Right cardiac atrium (tissue), 5 donors: ENCODE data around the gene ACIN1. TPM values are rescaled to one million over a fixed set of nuclear protein-coding genes. Genes with fewer than 3 reads are reported as not detected.
A peak's percentile ranks its signal among the peaks of the same experiment; 100 is the strongest.

Experiments used
- ATAC-seq, 2 donors: fragments of 200-7000 bp; cut with Tn5 transposase; one replicate each; pipeline versions ENCODE4 v1.8.0 to v1.9.1; 2020; ENCODE audit warnings: moderate library complexity in 2 of 2, mild to moderate bottlenecking in 1 of 2
- DNase-seq, 3 donors: peaks; one replicate each; pipeline ENCODE4 v3.0.0-alpha.2; 2020
- H3K27ac ChIP-seq: one replicate; pipeline ENCODE4 v1.5.1; 2013; ENCODE audit warnings: mild to moderate bottlenecking, low read length, control low read depth, moderate library complexity
- H3K27me3 ChIP-seq: one replicate; pipeline ENCODE4 v1.6.1; 2013; ENCODE audit not compliant: control insufficient read depth, insufficient read depth
- H3K4me1 ChIP-seq: one replicate; pipeline ENCODE4 v1.6.1; 2013; ENCODE audit warnings: low read length; ENCODE audit not compliant: control insufficient read depth, insufficient read depth
- H3K4me3 ChIP-seq: one replicate; pipeline ENCODE4 v1.5.1; 2013; ENCODE audit warnings: low read length, control low read depth
- H3K9me3 ChIP-seq: one replicate; pipeline ENCODE4 v1.6.1; 2013; ENCODE audit warnings: low read length; ENCODE audit not compliant: control insufficient read depth
- WGBS: extraction: QIAGEN DNeasy Blood & Tissue Kit; methylation state at CpG from one replicate; pipeline ENCODE4 v1.1.7; 2013; 5-methylcytosine and 5-hydroxymethylcytosine counted together
- intact Hi-C, 4 donors: fragments of 100-400 bp; cut with DNase I; formaldehyde crosslinking; loops; one replicate each; pipeline versions ENCODE4 v1.11.0 to v1.14.0; 2022 to 2023
- polyA plus RNA-seq: library from polyadenylated mRNA; stranded (reverse); fragments of 200-250 nt; gene quantifications from one replicate; pipeline ENCODE4 v1.2.3, GENCODE V29; 2013
- total RNA-seq, 4 donors: library from RNA; stranded (reverse); fragmentation: NEBNext Ultra II Directional; extraction: Animal tissue kit (Norgen Biotek cat#: 25700); gene quantifications; one replicate each; pipeline ENCODE4 v1.2.1, GENCODE V29; 2021
- donor health status: healthy with polysubstance abuse.
- donor health status: DM: no; HTN: yes; CAD: no.
- donor health status: DM: no; HTN: no; CAD: no.
- donor health status: DM: no; HTN: yes; CAD: no; lungs with severe emphysema.
- donor health status: DM: yes; HTN: yes; CAD: no.

The ACIN1 gene
- total and polyA plus RNA-seq, 5 donors, result 67.1 to 87.8 (median 83.3) TPM

DNA sequence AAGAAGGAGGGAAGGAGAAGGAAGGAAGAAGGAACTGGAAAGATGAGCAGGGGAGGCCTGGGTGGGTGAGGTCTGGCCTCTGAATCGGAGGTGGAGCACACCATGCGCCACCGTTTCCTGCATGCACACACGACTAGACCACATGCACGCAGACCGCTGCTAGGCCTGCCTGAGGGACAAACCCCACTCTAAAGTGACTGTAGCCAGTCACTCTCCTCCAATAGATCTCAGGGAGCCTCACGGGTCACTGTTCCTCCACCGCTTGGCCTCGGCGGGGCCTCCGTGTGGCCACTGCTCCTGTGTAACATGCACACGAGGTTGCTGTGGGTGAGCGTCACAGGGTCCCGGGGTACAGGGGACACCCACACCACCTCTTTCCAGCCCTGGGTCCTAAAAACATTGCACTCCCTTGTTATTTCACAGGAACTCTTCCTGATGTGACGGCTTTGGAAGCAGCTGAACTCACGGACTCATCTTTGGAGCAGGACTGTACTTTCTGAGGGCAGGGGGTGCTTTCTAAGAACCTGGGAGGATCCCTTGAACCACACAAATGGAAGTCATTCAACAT, 41.7 kb upstream of the ACIN1 start:
- intact Hi-C loops, result no loop called here
- H3K27me3 ChIP-seq, result no peaks in the 10 kb centered on the region
- ATAC-seq (peak; percentile 27), DNase-seq (no peak)
- H3K4me1 ChIP-seq, result no peaks in the 10 kb centered on the region
- H3K4me3 ChIP-seq, result no peak overlapping the region
- H3K9me3 ChIP-seq, result no peaks in the 10 kb centered on the region
- WGBS, result 75% methylated on average over 16 of the region's 16 CpGs
- H3K27ac ChIP-seq, result peak overlapping the region; percentile 5

GRCh38 chr14:23132970-23133369, 38.0 kb upstream of the ACIN1 start:
- Histone ChIP-seq H3K9me3 (no peaks in the 10 kb centered on the region), H3K4me3 (no peak overlapping the region), H3K27me3 (no peaks in the 10 kb centered on the region), H3K4me1 (no peaks in the 10 kb centered on the region), H3K27ac (no peak overlapping the region)
- no peak for DNase-seq
- intact Hi-C loops, result no loop called here
- ATAC-seq, result no peak
- WGBS, result 80% methylated on average over 8 of the region's 8 CpGs

DNA sequence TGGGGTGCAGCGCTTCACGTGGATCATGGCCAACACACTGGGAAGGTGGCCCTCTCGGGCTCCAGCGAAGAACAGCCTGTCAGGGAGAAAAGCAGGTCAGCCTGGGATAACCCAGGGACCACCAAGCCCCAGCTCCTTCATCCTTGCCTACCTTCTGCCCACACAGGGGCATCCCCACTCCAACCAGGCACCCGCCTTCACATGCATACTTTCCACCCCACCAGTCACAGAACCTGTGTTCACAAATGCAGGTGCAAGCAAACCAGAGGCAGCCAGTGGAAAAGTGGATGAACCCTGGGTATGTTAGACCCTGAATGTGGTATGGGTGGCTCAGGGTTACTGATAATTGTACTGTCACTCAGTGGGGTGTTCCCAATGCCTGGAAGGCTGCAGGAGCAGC, 36.5 kb upstream of the ACIN1 start:
- no peak for DNase-seq
- H3K27me3 ChIP-seq, result no peaks in the 10 kb centered on the region
- intact Hi-C loops, result no loop called here
- no peaks in the 10 kb centered on the region for H3K9me3 ChIP-seq
- H3K4me1 ChIP-seq, result no peaks in the 10 kb centered on the region
- no peak overlapping the region for H3K4me3 ChIP-seq
- ATAC-seq, result no peak
- no peak overlapping the region for H3K27ac ChIP-seq
- WGBS, result 75% methylated on average over 5 of the region's 5 CpGs

GRCh38 chr14:23130871-23131270, 35.9 kb upstream of the ACIN1 start:
- ATAC-seq (peak; percentile 40 to 60), DNase-seq (peak; percentile 47 to 74 (median 72))
- no peaks in the 10 kb centered on the region for H3K4me1 ChIP-seq
- H3K27me3 ChIP-seq, result no peaks in the 10 kb centered on the region
- no peak overlapping the region for H3K4me3 ChIP-seq
- H3K27ac ChIP-seq, result no peak overlapping the region
- 38% methylated on average over 3 of the region's 3 CpGs for WGBS
- intact Hi-C loops, result no loop called here
- no peaks in the 10 kb centered on the region for H3K9me3 ChIP-seq

DNA sequence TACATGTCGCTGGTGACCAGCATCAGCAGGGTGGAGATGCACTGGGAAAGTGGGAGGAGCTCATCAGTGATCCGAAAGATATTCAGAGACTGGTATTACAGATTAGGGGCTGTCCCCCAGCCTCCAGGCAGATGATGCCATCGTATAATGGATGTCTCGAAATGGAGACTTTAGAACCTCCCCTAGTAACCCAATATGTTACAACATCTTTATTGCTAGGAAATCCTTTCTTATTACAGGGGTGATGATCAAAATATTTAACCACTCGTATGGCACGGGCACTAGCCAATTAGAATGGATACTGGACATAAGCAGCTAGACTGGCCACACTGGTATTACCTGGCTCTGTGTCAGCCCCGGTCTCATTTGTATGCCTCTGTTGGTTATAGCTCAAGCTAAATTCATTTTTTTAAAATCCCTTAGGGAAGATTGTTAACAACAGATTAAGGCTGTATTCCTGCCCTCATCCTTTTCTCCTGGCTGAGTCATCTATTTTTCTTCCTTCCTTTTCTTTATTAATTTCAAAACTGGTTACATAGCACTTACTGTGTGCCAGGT, 34.9 kb upstream of the ACIN1 start:
- no peak overlapping the region for H3K27ac ChIP-seq
- no peaks in the 10 kb centered on the region for H3K4me1 ChIP-seq
- no peaks in the 10 kb centered on the region for H3K9me3 ChIP-seq
- no peak for ATAC-seq
- 90% methylated on average over 7 of the region's 7 CpGs for WGBS
- intact Hi-C loops, result loop anchor here in 1 of 4 donors (10.0 kb wide), 1 partner anchor 165 kb away; no protein-coding TSS in a partner anchor
- no peaks in the 10 kb centered on the region for H3K27me3 ChIP-seq
- H3K4me3 ChIP-seq, result no peak overlapping the region
- DNase-seq, result no peak

DNA sequence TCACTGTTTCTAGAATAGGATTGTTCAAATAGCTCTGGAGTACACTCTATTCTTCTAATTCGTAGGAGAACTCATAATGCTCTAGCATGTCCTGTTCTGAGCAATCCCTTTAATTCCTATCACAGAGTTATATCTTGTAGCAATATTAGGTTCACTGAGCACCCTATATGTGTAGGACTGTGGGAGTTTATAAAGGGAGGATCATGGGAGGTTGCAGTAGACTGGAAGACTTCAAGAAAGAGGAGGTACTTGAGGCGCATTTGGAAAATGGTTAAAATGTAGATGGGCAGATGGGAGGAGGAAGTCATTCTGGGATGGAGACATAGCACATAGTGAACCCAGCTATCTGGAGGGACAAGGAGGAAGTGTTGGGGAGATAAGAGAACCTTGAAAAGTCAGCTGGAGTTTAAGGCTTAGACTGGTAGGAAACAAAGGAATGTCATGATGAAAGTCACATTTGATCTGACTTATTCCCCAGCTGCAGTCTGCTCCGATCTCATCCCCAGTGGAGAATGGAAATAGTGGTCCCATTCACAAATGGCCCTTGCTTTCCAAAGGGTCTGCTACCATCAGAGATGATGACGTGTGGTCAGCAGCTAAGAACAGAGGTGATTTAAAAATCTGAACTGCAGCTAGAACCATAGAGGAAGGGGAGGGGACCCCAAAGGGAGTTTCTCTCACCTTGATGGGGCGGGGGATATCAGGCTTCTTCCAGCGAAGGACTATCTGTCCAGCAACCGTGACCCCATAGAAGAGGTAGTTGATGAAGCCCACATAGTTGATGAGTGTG, 34.2 kb upstream of the ACIN1 start:
- intact Hi-C loops, result loop anchor here in 1 of 4 donors (10.0 kb wide), 1 partner anchor 166 kb away; no protein-coding TSS in a partner anchor

GRCh38 chr14:23127861-23128260, 32.9 kb upstream of the ACIN1 start:
- WGBS, result 90% methylated on average over 3 of the region's 3 CpGs
- H3K4me1 ChIP-seq, result peaks cover 3% of the 10 kb centered on the region
- no peaks in the 10 kb centered on the region for H3K27me3 ChIP-seq
- no peak for ATAC-seq
- DNase-seq, result no peak
- H3K4me3 ChIP-seq, result no peak overlapping the region
- no peak overlapping the region for H3K27ac ChIP-seq
- H3K9me3 ChIP-seq, result no peaks in the 10 kb centered on the region
- intact Hi-C loops, result loop anchor here in 1 of 4 donors (10.0 kb wide), 1 partner anchor 167 kb away; no protein-coding TSS in a partner anchor

More for the DNA sequence above, 34.2 kb upstream of the ACIN1 start:
- no peak for DNase-seq
- WGBS, result 81% methylated on average over 7 of the region's 7 CpGs
- Histone ChIP-seq H3K4me1 (no peaks in the 10 kb centered on the region), H3K27me3 (no peaks in the 10 kb centered on the region), H3K9me3 (no peaks in the 10 kb centered on the region), H3K27ac (no peak overlapping the region), H3K4me3 (no peak overlapping the region)
- no peak for ATAC-seq

DNA sequence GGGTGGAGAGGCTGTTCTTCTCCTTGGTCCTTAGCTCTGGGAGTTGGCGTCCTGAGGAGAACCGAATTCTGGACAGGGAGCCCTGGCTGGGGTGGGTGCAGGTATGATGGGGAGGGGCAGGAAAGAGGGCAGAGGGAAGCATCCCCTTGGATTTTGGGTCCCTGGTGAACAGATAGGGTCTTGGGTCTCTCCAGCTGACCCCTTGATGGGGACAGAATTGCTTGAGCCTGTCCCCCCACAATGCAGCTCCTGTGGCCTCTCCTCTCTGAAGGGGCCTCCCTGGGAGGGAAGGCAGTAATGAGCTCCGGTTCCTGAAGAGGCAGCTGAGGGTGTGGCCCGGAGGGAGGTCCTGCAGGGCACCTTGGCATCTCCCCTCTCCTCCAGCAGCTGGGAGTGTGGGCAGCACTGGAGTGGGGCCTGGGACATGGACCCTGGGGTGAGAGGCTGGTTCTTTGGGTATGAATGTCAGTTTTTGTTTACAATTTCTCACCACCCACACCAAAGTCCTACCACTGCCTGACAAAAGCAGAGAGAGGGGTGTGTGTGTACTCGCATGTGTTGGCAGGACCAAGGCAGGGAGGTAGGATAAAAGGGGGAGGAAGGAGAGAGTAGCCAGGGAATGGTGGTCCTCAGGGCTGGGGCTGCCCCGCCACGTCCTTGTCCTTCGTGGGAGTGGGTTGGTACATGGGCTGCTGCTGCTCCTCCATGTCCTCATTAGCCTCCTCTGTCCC, 31.8 kb upstream of the ACIN1 start:
- Histone ChIP-seq H3K4me3 (no peak overlapping the region), H3K27ac (no peak overlapping the region), H3K9me3 (no peaks in the 10 kb centered on the region), H3K27me3 (no peaks in the 10 kb centered on the region), H3K4me1 (peaks cover 3% of the 10 kb centered on the region)
- intact Hi-C loops, result loop anchor here in 1 of 4 donors (10.0 kb wide), 1 partner anchor 168 kb away; no protein-coding TSS in a partner anchor
- WGBS, result 88% methylated on average over 8 of the region's 8 CpGs
- DNase-seq (no peak), ATAC-seq (no peak)

DNA sequence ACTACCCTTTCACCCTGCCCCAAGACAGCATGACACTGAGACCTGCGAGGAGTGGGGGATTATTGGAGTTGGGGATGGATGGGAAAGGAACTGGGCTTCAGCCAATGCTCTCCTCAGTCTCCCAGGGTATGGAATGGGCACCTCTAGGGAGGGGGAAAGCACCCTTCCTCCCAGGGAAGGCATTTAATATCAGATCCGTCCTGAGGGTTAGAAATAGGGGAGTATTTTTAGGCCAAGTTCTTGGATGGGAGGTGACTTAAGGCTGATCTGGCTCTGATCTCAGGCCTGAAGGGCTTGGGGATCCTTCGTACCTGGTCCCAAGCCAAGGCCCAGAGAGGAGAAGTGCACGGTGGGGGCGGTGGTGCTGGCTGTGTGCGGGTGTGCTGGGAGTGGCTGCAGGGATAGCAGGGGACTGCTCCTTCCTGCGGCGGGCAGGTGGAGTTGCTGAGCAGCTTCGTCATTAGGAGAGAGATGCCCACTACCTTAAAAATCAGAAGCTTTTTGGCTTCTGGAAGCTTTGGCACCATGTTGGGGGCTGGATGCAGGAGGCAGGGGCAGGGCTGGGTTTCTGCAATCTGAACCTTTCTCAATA, 31.1 kb upstream of the ACIN1 start:
- Histone ChIP-seq H3K27me3 (no peaks in the 10 kb centered on the region), H3K9me3 (no peaks in the 10 kb centered on the region), H3K27ac (no peak overlapping the region), H3K4me3 (no peak overlapping the region), H3K4me1 (peaks cover 3% of the 10 kb centered on the region)
- WGBS, result 58% methylated on average over 9 of the region's 9 CpGs
- DNase-seq (no peak), ATAC-seq (no peak)
- intact Hi-C loops, result loop anchor here in 1 of 4 donors (10.0 kb wide), 1 partner anchor 169 kb away; no protein-coding TSS in a partner anchor

- Histone ChIP-seq H3K27me3 (no peaks in the 10 kb centered on the region), H3K4me3 (no peak overlapping the region), H3K4me1 (peaks cover 3% of the 10 kb centered on the region), H3K27ac (no peak overlapping the region), H3K9me3 (no peaks in the 10 kb centered on the region)
- DNase-seq, result no peak
- WGBS, result 72% methylated on average over 3 of the region's 3 CpGs
- intact Hi-C loops, result loop anchor here in 1 of 4 donors (10.0 kb wide), 1 partner anchor 170 kb away; no protein-coding TSS in a partner anchor
- ATAC-seq, result no peak
These were observed 30.1 kb upstream of the ACIN1 start for GRCh38 chr14:23125011-23125410.
